ENCODE results near the gene P3R3URF. TPM values are rescaled to one million over a fixed set of nuclear protein-coding genes. Genes with fewer than 3 reads are reported as not detected.

P3R3URF gene
- total RNA-seq, 1 donor from 2014 or later: not detected

GRCh38 chr1:46131712-46132528 is 44.4 kb downstream of the P3R3URF start:
- H3K9me3 Mint-ChIP-seq (ENCODE audit: unreplicated experiment): peaks cover 21% of the 10 kb centered on the region
- H3K27ac Mint-ChIP-seq (ENCODE audit: unreplicated experiment): peak overlapping the region; percentile 100
- peak; percentile 30 for DNase-seq
- H3K4me1 Mint-ChIP-seq (ENCODE audit: low read depth, unreplicated experiment): peaks cover 15% of the 10 kb centered on the region
- no peaks in the 10 kb centered on the region for H3K36me3 Mint-ChIP-seq (ENCODE audit: unreplicated experiment)
- H3K4me3 Mint-ChIP-seq (ENCODE audit: unreplicated experiment): peak overlapping the region; percentile 95
- peaks cover 22% of the 10 kb centered on the region for H3K27me3 Mint-ChIP-seq (ENCODE audit: unreplicated experiment)
- TF ChIP-seq, protein P1, sequence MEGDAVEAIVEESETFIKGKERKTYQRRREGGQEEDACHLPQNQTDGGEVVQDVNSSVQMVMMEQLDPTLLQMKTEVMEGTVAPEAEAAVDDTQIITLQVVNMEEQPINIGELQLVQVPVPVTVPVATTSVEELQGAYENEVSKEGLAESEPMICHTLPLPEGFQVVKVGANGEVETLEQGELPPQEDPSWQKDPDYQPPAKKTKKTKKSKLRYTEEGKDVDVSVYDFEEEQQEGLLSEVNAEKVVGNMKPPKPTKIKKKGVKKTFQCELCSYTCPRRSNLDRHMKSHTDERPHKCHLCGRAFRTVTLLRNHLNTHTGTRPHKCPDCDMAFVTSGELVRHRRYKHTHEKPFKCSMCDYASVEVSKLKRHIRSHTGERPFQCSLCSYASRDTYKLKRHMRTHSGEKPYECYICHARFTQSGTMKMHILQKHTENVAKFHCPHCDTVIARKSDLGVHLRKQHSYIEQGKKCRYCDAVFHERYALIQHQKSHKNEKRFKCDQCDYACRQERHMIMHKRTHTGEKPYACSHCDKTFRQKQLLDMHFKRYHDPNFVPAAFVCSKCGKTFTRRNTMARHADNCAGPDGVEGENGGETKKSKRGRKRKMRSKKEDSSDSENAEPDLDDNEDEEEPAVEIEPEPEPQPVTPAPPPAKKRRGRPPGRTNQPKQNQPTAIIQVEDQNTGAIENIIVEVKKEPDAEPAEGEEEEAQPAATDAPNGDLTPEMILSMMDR (IDR thresholded peaks at IDR 0.05; ENCODE audit: partially characterized antibody, unreplicated experiment): no peak

GRCh38 chr1:46131093-46131492 is 45.2 kb downstream of the P3R3URF start:
- Mint-ChIP-seq H3K9me3 (ENCODE audit: unreplicated experiment) (peaks cover 21% of the 10 kb centered on the region), H3K27ac (ENCODE audit: unreplicated experiment) (peak overlapping the region; percentile 100), H3K27me3 (ENCODE audit: unreplicated experiment) (peaks cover 20% of the 10 kb centered on the region), H3K4me3 (ENCODE audit: unreplicated experiment) (peak overlapping the region; percentile 95), H3K36me3 (ENCODE audit: unreplicated experiment) (no peaks in the 10 kb centered on the region), H3K4me1 (ENCODE audit: low read depth, unreplicated experiment) (peaks cover 11% of the 10 kb centered on the region)
- no peak for DNase-seq
- TF ChIP-seq, protein P1 (IDR thresholded peaks at IDR 0.05; ENCODE audit: partially characterized antibody, unreplicated experiment): no peak

DNA sequence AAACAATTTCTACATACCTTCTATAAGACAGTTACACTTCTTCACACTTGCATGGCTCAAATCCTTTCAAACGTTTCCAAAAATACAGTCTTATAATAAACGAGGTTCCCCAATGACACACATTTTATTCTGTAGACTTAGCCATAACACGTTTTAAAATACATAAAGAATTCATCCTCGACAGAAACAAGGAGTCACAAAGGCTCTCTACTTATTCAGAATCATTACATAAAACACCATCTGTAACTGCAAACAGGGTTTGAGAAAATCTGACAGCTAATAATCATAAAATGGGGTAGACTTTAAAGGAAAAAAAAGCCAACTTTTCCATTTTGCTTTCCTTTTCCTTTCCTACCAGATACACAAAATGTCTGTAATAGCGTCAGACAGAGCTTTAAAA is 45.7 kb downstream of the P3R3URF start:
- Mint-ChIP-seq H3K36me3 (ENCODE audit: unreplicated experiment) (no peaks in the 10 kb centered on the region), H3K9me3 (ENCODE audit: unreplicated experiment) (peaks cover 21% of the 10 kb centered on the region), H3K27ac (ENCODE audit: unreplicated experiment) (peak overlapping the region; percentile 100), H3K4me1 (ENCODE audit: low read depth, unreplicated experiment) (peaks cover 11% of the 10 kb centered on the region), H3K4me3 (ENCODE audit: unreplicated experiment) (peak overlapping the region; percentile 95), H3K27me3 (ENCODE audit: unreplicated experiment) (peaks cover 20% of the 10 kb centered on the region)
- TF ChIP-seq, protein P1 (IDR thresholded peaks at IDR 0.05; ENCODE audit: partially characterized antibody, unreplicated experiment): no peak
- DNase-seq: no peak

- H3K27me3 Mint-ChIP-seq (ENCODE audit: unreplicated experiment): peaks cover 20% of the 10 kb centered on the region
- H3K27ac Mint-ChIP-seq (ENCODE audit: unreplicated experiment): peak overlapping the region; percentile 100
- TF ChIP-seq, protein P1 (IDR thresholded peaks at IDR 0.05; ENCODE audit: partially characterized antibody, unreplicated experiment): no peak
- H3K9me3 Mint-ChIP-seq (ENCODE audit: unreplicated experiment): peaks cover 21% of the 10 kb centered on the region
- no peaks in the 10 kb centered on the region for H3K36me3 Mint-ChIP-seq (ENCODE audit: unreplicated experiment)
- DNase-seq: no peak
- peaks cover 11% of the 10 kb centered on the region for H3K4me1 Mint-ChIP-seq (ENCODE audit: low read depth, unreplicated experiment)
- H3K4me3 Mint-ChIP-seq (ENCODE audit: unreplicated experiment): peak overlapping the region; percentile 95
Measured at GRCh38 chr1:46130121-46130520, 46.2 kb downstream of the P3R3URF start.

DNA sequence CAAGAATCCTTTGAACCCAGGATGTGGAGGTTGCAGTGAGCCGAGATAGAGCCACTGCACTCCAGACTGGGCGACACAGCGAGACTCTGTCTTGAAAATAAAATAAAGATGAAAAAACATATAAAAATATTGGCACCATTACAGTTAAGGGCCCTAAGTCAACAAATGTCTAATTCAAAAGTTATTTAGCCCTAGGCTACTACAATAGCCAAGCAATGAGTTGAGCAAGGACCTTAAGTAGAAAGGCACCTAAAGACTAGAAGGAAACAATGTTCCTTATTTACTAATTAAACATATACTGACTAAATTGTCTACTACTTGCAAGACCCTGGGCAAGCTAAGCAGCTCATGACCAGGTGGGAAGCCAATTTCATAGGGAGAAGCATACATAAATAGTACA is 47.9 kb downstream of the P3R3URF start:
- peaks cover 3% of the 10 kb centered on the region for H3K4me1 Mint-ChIP-seq (ENCODE audit: low read depth, unreplicated experiment)
- H3K27ac Mint-ChIP-seq (ENCODE audit: unreplicated experiment): no peak overlapping the region
- no peaks in the 10 kb centered on the region for H3K36me3 Mint-ChIP-seq (ENCODE audit: unreplicated experiment)
- peaks cover 12% of the 10 kb centered on the region for H3K27me3 Mint-ChIP-seq (ENCODE audit: unreplicated experiment)
- H3K9me3 Mint-ChIP-seq (ENCODE audit: unreplicated experiment): peaks cover 21% of the 10 kb centered on the region
- DNase-seq: no peak
- TF ChIP-seq, protein P1 (IDR thresholded peaks at IDR 0.05; ENCODE audit: partially characterized antibody, unreplicated experiment): no peak
- H3K4me3 Mint-ChIP-seq (ENCODE audit: unreplicated experiment): peak overlapping the region; percentile 95
